DOHH2 (cell line): Measurements from ENCODE around the gene CYP46A1.

Experiments
- H3F3A ChIP-seq: fragments of 200-600 bp; sonication (generic), shearing (Covaris generic); 2 replicates; pipeline ENCODE4 v1.6.0; 2016; ENCODE audit warnings: antibody characterized with exemption, mild to moderate bottlenecking; ENCODE audit not compliant: control insufficient read depth, insufficient read depth
- H3K27ac ChIP-seq: fragments of 200-600 bp; sonication (generic); 2 replicates; pipeline ENCODE4 v1.5.1; 2014; ENCODE audit warnings: low read depth, mild to moderate bottlenecking, low read length, moderate library complexity
- H3K27me3 ChIP-seq: fragments of 200-600 bp; sonication (generic); 2 replicates; pipeline ENCODE4 v1.6.1; 2014; ENCODE audit warnings: mild to moderate bottlenecking, low read length, mixed read lengths; ENCODE audit not compliant: control insufficient read depth
- H3K36me3 ChIP-seq: fragments of 200-600 bp; sonication (generic); 2 replicates; pipeline ENCODE4 v1.6.1; 2014; ENCODE audit warnings: mild to moderate bottlenecking, low read length, moderate library complexity, mixed read lengths; ENCODE audit not compliant: control insufficient read depth
- H3K4me1 ChIP-seq: fragments of 200-600 bp; sonication (generic); 2 replicates; pipeline ENCODE4 v1.6.1; 2014; ENCODE audit warnings: mild to moderate bottlenecking, low read length, mixed read lengths; ENCODE audit not compliant: control insufficient read depth
- H3K4me2 ChIP-seq: fragments of 200-600 bp; sonication (generic); 2 replicates; pipeline ENCODE4 v1.6.0; 2014; ENCODE audit warnings: mild to moderate bottlenecking, low read length, moderate library complexity
- H3K4me3 ChIP-seq: fragments of 200-600 bp; sonication (generic); 2 replicates; pipeline ENCODE4 v1.5.1; 2014; ENCODE audit warnings: mild to moderate bottlenecking, low read length, mixed read lengths
- H3K79me2 ChIP-seq: fragments of 200-600 bp; sonication (generic); 2 replicates; pipeline ENCODE4 v1.6.1; 2014; ENCODE audit warnings: mild to moderate bottlenecking, low read length, mixed read lengths; ENCODE audit not compliant: control insufficient read depth
- H3K9me2 ChIP-seq: fragments of 200-600 bp; sonication (generic); replicated peaks from 2 replicates; pipeline ENCODE4 v1.6.1; 2014; ENCODE audit warnings: mild to moderate bottlenecking, low read length, mixed read lengths; ENCODE audit not compliant: control insufficient read depth
- H3K9me3 ChIP-seq: fragments of 200-600 bp; sonication (generic); 2 replicates; pipeline ENCODE4 v1.6.1; 2014; ENCODE audit warnings: antibody characterized with exemption, low read length, mixed read lengths; ENCODE audit not compliant: control insufficient read depth, insufficient read depth
- H4K20me1 ChIP-seq: fragments of 200-600 bp; sonication (generic); 2 replicates; pipeline ENCODE4 v1.6.0; 2014; ENCODE audit warnings: low read depth, mild to moderate bottlenecking, antibody characterized with exemption, low read length, moderate library complexity; ENCODE audit not compliant: control insufficient read depth, insufficient read depth
- CTCF ChIP-seq: fragments of 200-600 bp; sonication (generic); IDR thresholded peaks from one replicate; pipeline ENCODE4 v1.5.1; 2014; ENCODE audit warnings: antibody characterized with exemption, mild to moderate bottlenecking, low read depth, low read length; ENCODE audit not compliant: poor library complexity, severe bottlenecking
- EZH2phosphoT487 ChIP-seq: fragments of 200-600 bp; sonication (generic); IDR thresholded peaks from 2 replicates; pipeline ENCODE4 v1.6.1; 2017; ENCODE audit warnings: borderline replicate concordance, mild to moderate bottlenecking, antibody characterized with exemption, low read length, moderate library complexity, mixed read lengths

Gene CYP46A1

DNA sequence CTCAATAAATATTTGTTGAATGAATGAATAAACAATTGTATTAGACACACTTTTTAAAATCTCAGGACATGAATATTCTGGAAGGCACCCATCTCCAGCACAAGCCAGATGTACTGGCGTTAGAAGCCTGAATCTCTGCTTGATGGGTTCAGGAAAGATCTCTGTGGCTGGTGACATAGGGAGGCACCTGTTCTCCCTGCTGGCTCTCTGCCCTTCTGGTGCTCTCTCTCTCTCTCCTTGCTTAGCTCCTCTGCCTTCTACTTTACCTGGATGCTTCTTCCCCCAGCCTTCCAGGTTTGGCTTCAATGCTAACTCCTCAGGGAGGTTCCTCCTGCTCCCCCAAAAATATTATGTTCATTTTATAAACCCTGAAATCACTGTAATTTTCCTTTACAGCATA is 1.5 kb downstream of the CYP46A1 start:
- Histone ChIP-seq H3K27me3 (peaks cover 21% of the 10 kb centered on the region), H3K4me3 (no peak overlapping the region), H3K4me1 (peaks cover 26% of the 10 kb centered on the region), H3K27ac (no peak overlapping the region), H3K9me3 (no peaks in the 10 kb centered on the region), H4K20me1 (no peaks in the 10 kb centered on the region), H3K4me2 (no peak overlapping the region), H3F3A (0 out of 2 replicates have a peak, but pooled peaks cover 4% of the 10 kb centered on the region), H3K36me3 (no peaks in the 10 kb centered on the region), H3K9me2 (no peaks in the 10 kb centered on the region), H3K79me2 (no peaks in the 10 kb centered on the region)
- TF ChIP-seq CTCF: no peak
- no peak for TF ChIP-seq EZH2phosphoT487

DNA sequence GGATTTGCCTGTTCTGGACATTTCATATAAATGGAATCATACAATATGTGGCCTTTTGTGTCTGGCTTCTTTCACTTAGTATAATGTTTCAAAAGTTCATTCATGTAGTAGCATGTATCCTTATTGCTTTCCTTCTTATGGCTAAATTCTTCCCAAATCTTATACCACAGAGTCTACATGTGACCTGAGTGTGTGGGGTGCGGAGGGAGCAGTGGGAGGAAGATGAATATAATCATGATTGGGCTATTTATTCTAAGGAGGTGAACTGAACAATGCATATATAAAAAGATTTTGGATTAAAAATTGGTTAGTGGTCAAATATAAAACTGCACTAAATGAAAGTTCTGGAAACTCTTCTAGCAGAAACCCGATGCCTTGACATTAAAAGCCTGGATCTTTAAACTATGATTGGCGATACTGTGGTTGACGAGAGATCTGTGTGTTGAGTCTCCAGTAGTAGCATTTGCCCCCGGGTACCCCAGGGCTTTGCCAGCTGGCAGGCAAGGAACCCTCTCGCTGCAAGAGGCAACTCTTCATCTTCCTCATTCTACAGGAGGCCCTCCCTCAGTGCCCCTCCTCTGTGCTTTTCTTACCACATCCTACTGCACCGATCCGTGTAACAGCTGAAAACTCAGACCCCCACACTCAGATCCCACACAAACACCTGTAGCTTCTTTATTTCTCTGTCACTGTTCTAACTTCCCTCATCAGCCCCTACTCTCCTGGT is 2.6 kb downstream of the CYP46A1 start:
- peak overlapping the region; percentile 11; the same call in 1 of the 2 replicates for H3K4me2 ChIP-seq
- peaks cover 26% of the 10 kb centered on the region for H3K4me1 ChIP-seq
- no peaks in the 10 kb centered on the region for H4K20me1 ChIP-seq
- no peak overlapping the region for H3K27ac ChIP-seq
- no peak overlapping the region for H3K4me3 ChIP-seq
- no peaks in the 10 kb centered on the region for H3K9me3 ChIP-seq
- H3F3A ChIP-seq: 0 out of 2 replicates have a peak, but pooled peaks cover 4% of the 10 kb centered on the region
- TF ChIP-seq EZH2phosphoT487: no peak
- TF ChIP-seq CTCF: no peak
- no peaks in the 10 kb centered on the region for H3K79me2 ChIP-seq
- H3K36me3 ChIP-seq: no peaks in the 10 kb centered on the region
- no peaks in the 10 kb centered on the region for H3K9me2 ChIP-seq
- peaks cover 21% of the 10 kb centered on the region for H3K27me3 ChIP-seq

DNA sequence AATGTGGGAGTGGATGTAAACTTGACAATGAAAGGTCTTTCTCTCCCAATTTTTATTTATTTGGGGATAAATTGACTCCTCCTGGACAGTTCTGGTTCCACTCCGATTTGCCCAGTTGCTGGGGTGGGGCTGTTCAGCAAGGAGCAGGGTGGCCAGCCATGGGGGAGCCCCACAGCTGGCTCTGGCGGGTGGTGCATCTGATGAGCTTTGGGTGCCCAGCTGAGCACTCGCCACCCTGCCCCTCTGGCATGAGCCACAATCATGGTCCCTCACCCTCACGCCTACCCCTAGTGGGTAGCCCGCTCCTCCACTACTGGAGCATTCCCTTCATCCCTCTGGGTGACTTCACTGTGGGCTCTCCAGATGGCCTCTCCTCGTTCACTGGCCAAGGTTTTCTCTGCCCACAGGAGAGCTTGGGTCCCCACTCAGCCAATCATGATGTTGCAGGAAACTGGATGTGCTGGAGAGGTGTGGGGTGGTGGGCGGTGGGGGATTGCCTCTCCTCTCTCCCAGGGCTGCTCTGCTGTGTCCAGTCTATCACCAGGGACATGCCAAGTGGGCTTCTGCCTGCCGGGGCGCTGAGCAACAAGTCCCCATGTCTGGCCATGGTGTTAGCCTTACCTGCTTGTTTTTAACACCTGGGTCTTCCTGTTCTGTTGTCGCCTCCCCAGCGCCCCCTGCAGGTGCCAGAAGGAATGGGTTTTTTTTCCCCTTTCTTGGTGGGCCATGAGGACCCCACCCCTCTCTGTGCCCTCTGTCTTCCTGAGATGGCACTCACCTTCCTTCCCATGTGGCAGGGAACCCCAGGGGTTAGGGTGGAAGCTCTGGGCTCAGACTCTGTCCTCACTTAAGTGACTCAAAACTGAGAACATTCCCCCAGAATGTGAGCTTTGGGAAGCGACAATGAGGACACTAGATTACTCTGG is 3.4 kb downstream of the CYP46A1 start:
- peak overlapping the region; percentile 11; the same call in 1 of the 2 replicates for H3K4me2 ChIP-seq
- H3K9me3 ChIP-seq: no peaks in the 10 kb centered on the region
- H3K36me3 ChIP-seq: no peaks in the 10 kb centered on the region
- no peaks in the 10 kb centered on the region for H3K79me2 ChIP-seq
- peak; percentile 96 for TF ChIP-seq CTCF
- no peak for TF ChIP-seq EZH2phosphoT487
- H3F3A ChIP-seq: 0 out of 2 replicates have a peak, but pooled peaks cover 4% of the 10 kb centered on the region
- H3K27me3 ChIP-seq: peaks cover 21% of the 10 kb centered on the region
- H3K27ac ChIP-seq: no peak overlapping the region
- H3K4me3 ChIP-seq: no peak overlapping the region
- H3K4me1 ChIP-seq: peaks cover 24% of the 10 kb centered on the region
- no peaks in the 10 kb centered on the region for H4K20me1 ChIP-seq
- H3K9me2 ChIP-seq: no peaks in the 10 kb centered on the region
